GM18870 (cell line): ENCODE data around the gene HES1.

ENCODE experiments used
- ATAC-seq: cut with Tn5 transposase; IDR thresholded peaks from one replicate; pipeline ENCODE4 v1.9.1; 2021; ENCODE audit warnings: moderate library complexity; ENCODE audit not compliant: unreplicated experiment

HES1 gene

GRCh38 chr3:194101592-194102432 is 34.1 kb upstream of the HES1 start:
- peak; percentile 24 for ATAC-seq

- ATAC-seq: no peak
Observed at GRCh38 chr3:194102436-194102835, 33.5 kb upstream of the HES1 start.

- no peak for ATAC-seq
Observed at GRCh38 chr3:194103505-194103904, 32.4 kb upstream of the HES1 start.

GRCh38 chr3:194103983-194104751 is 31.8 kb upstream of the HES1 start:
- no peak for ATAC-seq

GRCh38 chr3:194105292-194105691 is 30.7 kb upstream of the HES1 start:
- no peak for ATAC-seq

GRCh38 chr3:194107107-194107506 is 28.8 kb upstream of the HES1 start:
- ATAC-seq: no peak

- ATAC-seq: no peak
Observed at GRCh38 chr3:194109192-194109863, 26.6 kb upstream of the HES1 start.

- no peak for ATAC-seq
Observed at GRCh38 chr3:194110483-194110882, 25.5 kb upstream of the HES1 start.

- no peak for ATAC-seq
Observed at GRCh38 chr3:194111336-194111735, 24.6 kb upstream of the HES1 start.

GRCh38 chr3:194112120-194113106 is 23.5 kb upstream of the HES1 start:
- no peak for ATAC-seq

GRCh38 chr3:194114123-194114522 is 21.8 kb upstream of the HES1 start:
- no peak for ATAC-seq

GRCh38 chr3:194117104-194117845 is 18.7 kb upstream of the HES1 start:
- ATAC-seq: no peak

- no peak for ATAC-seq
Observed at GRCh38 chr3:194118920-194119319, 17.0 kb upstream of the HES1 start.

GRCh38 chr3:194119831-194120590 is 15.9 kb upstream of the HES1 start:
- ATAC-seq: no peak

- ATAC-seq: no peak
Observed at GRCh38 chr3:194120789-194121770, 14.9 kb upstream of the HES1 start.

- ATAC-seq: no peak
Observed at GRCh38 chr3:194121891-194122631, 13.9 kb upstream of the HES1 start.

- ATAC-seq: no peak
Observed at GRCh38 chr3:194123726-194124125, 12.2 kb upstream of the HES1 start.
